Measurements from ENCODE around the gene EIF3I.

The EIF3I gene

DNA sequence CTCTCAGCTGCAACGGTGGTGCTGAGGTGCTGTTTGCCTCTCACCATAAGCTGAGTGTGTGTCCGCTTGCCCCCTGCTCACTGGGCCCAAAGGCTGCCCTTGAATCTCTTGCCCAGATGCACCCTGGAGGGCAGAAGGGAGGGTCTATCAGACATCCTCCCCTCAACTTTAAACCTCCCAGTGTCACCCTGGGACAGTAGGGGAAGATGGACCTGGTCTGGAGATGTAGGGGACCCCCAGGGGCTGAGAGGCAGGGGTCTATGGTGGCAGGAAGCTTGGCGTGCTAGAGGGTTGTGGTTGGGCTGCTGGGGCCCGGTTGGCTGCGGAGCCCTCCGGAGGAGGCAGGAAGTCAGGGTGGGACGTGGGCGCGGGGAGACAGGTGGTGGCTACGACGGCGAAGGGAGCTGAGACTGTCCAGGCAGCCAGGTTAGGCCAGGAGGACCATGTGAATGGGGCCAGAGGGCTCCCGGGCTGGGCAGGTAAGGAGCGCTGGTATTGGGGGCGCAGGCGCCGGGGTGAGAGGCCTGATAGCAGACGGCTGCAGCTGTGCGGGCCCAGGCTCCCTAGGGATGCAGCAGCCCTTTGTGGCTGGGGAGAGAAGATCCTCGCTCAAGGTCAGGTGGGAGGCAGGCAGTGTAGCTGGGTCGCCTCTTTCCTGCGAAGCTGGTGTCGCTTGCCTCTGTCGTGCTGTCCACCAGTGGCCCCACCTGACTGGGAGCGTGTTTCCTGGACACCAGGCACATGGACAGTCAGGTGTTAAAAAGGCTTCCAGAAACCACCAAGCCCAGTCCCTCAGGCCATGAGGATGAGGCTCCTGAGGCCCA, 28.9 kb downstream of the EIF3I start, which contains the start of gene LCK:
TSS of gene LCK (plus strand) at position 373 of the 824 bp plus-strand sequence. CDS start 23,065 bp downstream, outside the sequence.
- Histone ChIP-seq H3K4me2 (ENCODE audit: low read depth, low read length, poor library complexity, severe bottlenecking) (peak within 1 kb of the TSS; percentile 99), H3K79me2 (ENCODE audit: insufficient read depth, low read length) (peaks cover 50% of the 10 kb centered on the region), H3K27me3 (ENCODE audit: insufficient read depth, low read length, poor library complexity, severe bottlenecking) (no peaks in the 10 kb centered on the region), H3K9ac (ENCODE audit: low read depth, low read length, poor library complexity, severe bottlenecking) (peak within 1 kb of the TSS; percentile 95), H3K36me3 (ENCODE audit: insufficient read depth, low read length) (no peaks in the 10 kb centered on the region), H3F3A (ENCODE audit: low read depth) (peaks cover 3% of the 10 kb centered on the region; the same call in 1 of the 2 replicates), H4K20me1 (ENCODE audit: insufficient read depth, low read length, poor library complexity, severe bottlenecking) (peaks cover 7% of the 10 kb centered on the region), H2AFZ (ENCODE audit: low read length) (no peak within 1 kb of the TSS), H3K9me2 (replicated peaks; ENCODE audit: low read depth, low read length) (no peaks in the 10 kb centered on the region), H3K9me3 (ENCODE audit: insufficient read depth, low read depth, low read length) (no peaks in the 10 kb centered on the region), H3K4me3 (ENCODE audit: low read length, poor library complexity, severe bottlenecking) (peak within 1 kb of the TSS; percentile 75), H3K4me1 (ENCODE audit: insufficient read depth, low read length, poor library complexity, severe bottlenecking) (peaks cover 69% of the 10 kb centered on the region)
- TF ChIP-seq EZH2phosphoT487 (IDR thresholded peaks at IDR 0.05; ENCODE audit: borderline replicate concordance): no peak
- TF ChIP-seq, protein P1, sequence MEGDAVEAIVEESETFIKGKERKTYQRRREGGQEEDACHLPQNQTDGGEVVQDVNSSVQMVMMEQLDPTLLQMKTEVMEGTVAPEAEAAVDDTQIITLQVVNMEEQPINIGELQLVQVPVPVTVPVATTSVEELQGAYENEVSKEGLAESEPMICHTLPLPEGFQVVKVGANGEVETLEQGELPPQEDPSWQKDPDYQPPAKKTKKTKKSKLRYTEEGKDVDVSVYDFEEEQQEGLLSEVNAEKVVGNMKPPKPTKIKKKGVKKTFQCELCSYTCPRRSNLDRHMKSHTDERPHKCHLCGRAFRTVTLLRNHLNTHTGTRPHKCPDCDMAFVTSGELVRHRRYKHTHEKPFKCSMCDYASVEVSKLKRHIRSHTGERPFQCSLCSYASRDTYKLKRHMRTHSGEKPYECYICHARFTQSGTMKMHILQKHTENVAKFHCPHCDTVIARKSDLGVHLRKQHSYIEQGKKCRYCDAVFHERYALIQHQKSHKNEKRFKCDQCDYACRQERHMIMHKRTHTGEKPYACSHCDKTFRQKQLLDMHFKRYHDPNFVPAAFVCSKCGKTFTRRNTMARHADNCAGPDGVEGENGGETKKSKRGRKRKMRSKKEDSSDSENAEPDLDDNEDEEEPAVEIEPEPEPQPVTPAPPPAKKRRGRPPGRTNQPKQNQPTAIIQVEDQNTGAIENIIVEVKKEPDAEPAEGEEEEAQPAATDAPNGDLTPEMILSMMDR (conservative IDR thresholded peaks at IDR 0.05; ENCODE audit: low read length): no peak

DNA sequence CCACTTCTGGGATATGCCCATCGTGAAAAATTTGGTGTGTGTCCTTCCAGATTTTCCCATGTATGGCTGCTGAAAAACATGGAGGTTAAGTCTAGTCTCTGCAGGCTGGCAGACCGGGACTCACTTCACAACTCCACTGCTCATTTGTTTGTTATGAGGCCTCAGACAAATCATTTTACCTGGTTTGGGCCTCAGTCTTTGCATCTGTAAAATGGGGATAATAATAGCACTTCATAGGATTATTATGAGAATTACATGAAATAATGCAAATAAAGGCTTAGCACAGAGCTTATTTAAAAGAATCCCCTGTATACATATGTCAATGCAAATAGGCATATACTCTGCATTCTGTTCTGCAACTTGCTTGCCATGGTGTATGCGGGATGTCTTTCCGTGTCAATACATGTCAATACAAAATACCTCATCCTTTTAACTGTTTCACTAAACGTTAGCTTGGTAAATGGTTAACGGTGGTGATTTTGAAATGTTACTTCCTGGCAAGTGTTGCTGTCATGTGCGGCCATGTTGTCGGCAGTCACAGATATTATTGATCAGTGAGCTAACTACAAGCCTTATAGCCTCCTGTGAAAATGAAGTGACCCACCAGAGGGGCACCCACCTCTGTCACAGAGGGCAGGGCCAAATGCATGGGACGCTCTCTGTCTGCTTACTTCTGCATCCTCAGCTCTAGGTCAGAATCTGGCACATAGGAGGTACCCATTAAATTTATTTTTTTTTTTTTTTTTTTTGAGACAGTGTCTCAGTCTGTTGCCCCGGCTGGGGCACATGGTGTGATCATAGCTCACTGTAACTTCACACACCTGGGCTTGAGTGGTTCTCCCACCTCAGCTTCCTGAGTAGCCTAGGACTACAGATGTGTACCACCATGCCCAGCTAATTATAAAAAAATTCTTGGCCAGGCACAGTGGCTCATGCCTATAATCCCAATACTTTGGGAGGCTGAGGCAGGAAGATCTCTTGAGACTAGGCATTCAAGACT, 33.2 kb downstream of the EIF3I start:
- Histone ChIP-seq H3K4me2 (ENCODE audit: low read depth, low read length, poor library complexity, severe bottlenecking) (peak overlapping the region; percentile 50), H3K27me3 (ENCODE audit: insufficient read depth, low read length, poor library complexity, severe bottlenecking) (no peaks in the 10 kb centered on the region), H4K20me1 (ENCODE audit: insufficient read depth, low read length, poor library complexity, severe bottlenecking) (peaks cover 20% of the 10 kb centered on the region), H3F3A (ENCODE audit: low read depth) (no peaks in the 10 kb centered on the region), H3K9me3 (ENCODE audit: insufficient read depth, low read depth, low read length) (no peaks in the 10 kb centered on the region), H3K36me3 (ENCODE audit: insufficient read depth, low read length) (no peaks in the 10 kb centered on the region), H3K9me2 (replicated peaks; ENCODE audit: low read depth, low read length) (no peaks in the 10 kb centered on the region), H3K4me3 (ENCODE audit: low read length, poor library complexity, severe bottlenecking) (peak overlapping the region; percentile 32), H3K9ac (ENCODE audit: low read depth, low read length, poor library complexity, severe bottlenecking) (no peak overlapping the region), H3K79me2 (ENCODE audit: insufficient read depth, low read length) (peaks cover 86% of the 10 kb centered on the region), H2AFZ (ENCODE audit: low read length) (no peak overlapping the region), H3K4me1 (ENCODE audit: insufficient read depth, low read length, poor library complexity, severe bottlenecking) (peaks cover 50% of the 10 kb centered on the region)
- no peak for TF ChIP-seq EZH2phosphoT487 (IDR thresholded peaks at IDR 0.05; ENCODE audit: borderline replicate concordance)
- TF ChIP-seq, protein P1 (conservative IDR thresholded peaks at IDR 0.05; ENCODE audit: low read length): no peak

DNA sequence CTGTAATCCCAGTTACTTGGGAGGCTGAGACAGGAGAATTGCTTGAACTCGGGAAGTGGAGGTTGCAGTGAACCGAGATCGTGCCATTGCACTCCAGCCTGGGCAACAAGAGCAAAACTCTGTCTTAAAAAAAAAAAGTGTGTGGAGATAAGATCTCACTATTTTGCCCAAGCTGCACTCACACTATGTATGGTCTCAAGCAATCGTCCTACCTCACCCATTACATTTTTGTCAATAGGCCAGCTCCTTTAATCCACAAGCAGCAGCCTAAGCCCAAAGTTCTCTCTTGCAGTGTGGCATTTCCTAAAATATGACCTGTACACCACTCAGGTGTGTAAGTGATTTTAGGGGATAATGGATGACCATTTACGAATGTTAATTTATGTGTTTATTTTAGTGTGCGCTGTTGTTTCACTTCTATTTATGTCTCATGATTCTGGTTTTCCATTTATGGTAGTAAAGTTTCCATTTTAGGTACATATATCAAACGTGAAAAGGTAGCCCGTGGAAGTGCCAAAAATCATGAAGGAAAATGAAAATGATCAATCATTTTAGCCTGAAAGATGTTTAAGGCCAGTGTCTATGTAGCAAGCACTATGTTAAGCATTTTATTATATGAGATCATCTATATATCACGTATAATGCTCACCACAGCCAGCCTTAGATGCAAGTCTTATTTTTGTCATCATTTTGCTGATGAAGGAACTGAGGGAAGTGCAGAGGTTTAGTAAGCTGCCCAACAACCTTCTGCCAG, 34.4 kb downstream of the EIF3I start:
- no peaks in the 10 kb centered on the region for H3K36me3 ChIP-seq (ENCODE audit: insufficient read depth, low read length)
- TF ChIP-seq EZH2phosphoT487 (IDR thresholded peaks at IDR 0.05; ENCODE audit: borderline replicate concordance): no peak
- TF ChIP-seq, protein P1 (conservative IDR thresholded peaks at IDR 0.05; ENCODE audit: low read length): no peak
- peak overlapping the region; percentile 54 for H3K4me2 ChIP-seq (ENCODE audit: low read depth, low read length, poor library complexity, severe bottlenecking)
- H3K4me3 ChIP-seq (ENCODE audit: low read length, poor library complexity, severe bottlenecking): peak overlapping the region; percentile 45
- no peaks in the 10 kb centered on the region for H3K9me3 ChIP-seq (ENCODE audit: insufficient read depth, low read depth, low read length)
- no peaks in the 10 kb centered on the region for H3F3A ChIP-seq (ENCODE audit: low read depth)
- no peak overlapping the region for H2AFZ ChIP-seq (ENCODE audit: low read length)
- H3K4me1 ChIP-seq (ENCODE audit: insufficient read depth, low read length, poor library complexity, severe bottlenecking): peaks cover 39% of the 10 kb centered on the region
- peaks cover 91% of the 10 kb centered on the region for H3K79me2 ChIP-seq (ENCODE audit: insufficient read depth, low read length)
- H3K9ac ChIP-seq (ENCODE audit: low read depth, low read length, poor library complexity, severe bottlenecking): no peak overlapping the region
- H4K20me1 ChIP-seq (ENCODE audit: insufficient read depth, low read length, poor library complexity, severe bottlenecking): peaks cover 20% of the 10 kb centered on the region
- H3K27me3 ChIP-seq (ENCODE audit: insufficient read depth, low read length, poor library complexity, severe bottlenecking): no peaks in the 10 kb centered on the region
- H3K9me2 ChIP-seq (replicated peaks; ENCODE audit: low read depth, low read length): no peaks in the 10 kb centered on the region
